Measurements from ENCODE around the gene MRAS. TPM values are rescaled to one million over a fixed set of nuclear protein-coding genes. Genes with fewer than 3 reads are reported as not detected.

Gene MRAS
- polyA plus RNA-seq, 3 donors = 6.2 to 13.2 (median 8.3) TPM

- H3K9me3 Mint-ChIP-seq = peaks cover 0 to 7% (median 2%) of the 10 kb centered on the region in 7 donors
- peaks cover 28 to 30% (median 29%) of the 10 kb centered on the region in 3 donors for H3K27me3 Mint-ChIP-seq (ENCODE audit: low read depth in 3 of 3)
- H3K4me2 ChIP-seq (replicated peaks; ENCODE audit: extremely low read depth, low read length, poor library complexity, severe bottlenecking) = no peak overlapping the region
- peaks cover 6% of the 10 kb centered on the region for H3K4me1 Mint-ChIP-seq
- H3K27ac ChIP-seq (ENCODE audit: low read depth in 1 of 2, low read length in 2 of 2) = no peak overlapping the region
- H3K9ac ChIP-seq (ENCODE audit: insufficient read depth, low read length, poor library complexity, severe bottlenecking) = no peak overlapping the region
- H3K27ac Mint-ChIP-seq = no peak overlapping the region
- no peaks in the 10 kb centered on the region for H4K20me1 ChIP-seq (ENCODE audit: insufficient read depth, low read length)
- peaks cover 12 to 30% of the 10 kb centered on the region in 2 donors for H3K27me3 ChIP-seq (ENCODE audit: control insufficient read depth in 2 of 2, insufficient read depth in 2 of 2, low read length in 2 of 2)
- WGBS (ENCODE audit: insufficient coverage) = 89% methylated on average over 4 of the region's 4 CpGs
- no peak overlapping the region for H3K4me3 ChIP-seq (replicated peaks in 1 of 3; ENCODE audit: low read depth in 2 of 3, low read length in 3 of 3)
- no peak overlapping the region for H2AFZ ChIP-seq (ENCODE audit: insufficient read depth, low read depth, low read length, poor library complexity, severe bottlenecking)
- H3K36me3 Mint-ChIP-seq = no peaks in the 10 kb centered on the region
- intact Hi-C loops (cut with micrococcal nuclease) = no loop called here
- no peaks in the 10 kb centered on the region for H3K79me2 ChIP-seq (ENCODE audit: insufficient read depth, low read length)
- peaks cover 0 to 12% of the 10 kb centered on the region in 2 donors for H3K9me3 ChIP-seq (replicated peaks in 1 of 2; ENCODE audit: control insufficient read depth in 1 of 2, insufficient read depth in 1 of 2, low read length in 2 of 2)
- peaks cover 10% of the 10 kb centered on the region in 2 donors for H3K4me1 ChIP-seq (ENCODE audit: control insufficient read depth in 1 of 2, insufficient read depth in 2 of 2, low read length in 2 of 2)
- H3K36me3 ChIP-seq (replicated peaks in 1 of 2; ENCODE audit: control insufficient read depth in 1 of 2, insufficient read depth in 2 of 2, low read length in 2 of 2) = no peaks in the 10 kb centered on the region
- DNase-seq = no peak
- H3K4me3 Mint-ChIP-seq = no peak overlapping the region
- no peak for TF ChIP-seq CTCF (IDR thresholded peaks at IDR 0.05)
Observed at GRCh38 chr3:138439646-138440045, 91.3 kb downstream of the MRAS start.

- Histone ChIP-seq H3K27me3 (ENCODE audit: control insufficient read depth in 2 of 2, insufficient read depth in 2 of 2, low read length in 2 of 2) (peaks cover 12 to 25% of the 10 kb centered on the region in 2 donors), H4K20me1 (ENCODE audit: insufficient read depth, low read length) (no peaks in the 10 kb centered on the region), H3K4me2 (replicated peaks; ENCODE audit: extremely low read depth, low read length, poor library complexity, severe bottlenecking) (no peak overlapping the region), H3K79me2 (ENCODE audit: insufficient read depth, low read length) (no peaks in the 10 kb centered on the region), H3K4me1 (ENCODE audit: control insufficient read depth in 1 of 2, insufficient read depth in 2 of 2, low read length in 2 of 2) (peaks cover 6% of the 10 kb centered on the region in 2 donors), H3K9me3 (replicated peaks in 1 of 2; ENCODE audit: control insufficient read depth in 1 of 2, insufficient read depth in 1 of 2, low read length in 2 of 2) (peaks cover 0 to 8% of the 10 kb centered on the region in 2 donors), H3K9ac (ENCODE audit: insufficient read depth, low read length, poor library complexity, severe bottlenecking) (no peak overlapping the region), H3K36me3 (replicated peaks in 1 of 2; ENCODE audit: control insufficient read depth in 1 of 2, insufficient read depth in 2 of 2, low read length in 2 of 2) (no peaks in the 10 kb centered on the region), H3K4me3 (replicated peaks in 1 of 3; ENCODE audit: low read depth in 2 of 3, low read length in 3 of 3) (no peak overlapping the region), H2AFZ (ENCODE audit: insufficient read depth, low read depth, low read length, poor library complexity, severe bottlenecking) (no peak overlapping the region), H3K27ac (ENCODE audit: low read depth in 1 of 2, low read length in 2 of 2) (no peak overlapping the region)
- peaks cover 24 to 27% (median 24%) of the 10 kb centered on the region in 3 donors for H3K27me3 Mint-ChIP-seq (ENCODE audit: low read depth in 3 of 3)
- 81% methylated on average over 7 of the region's 7 CpGs for WGBS (ENCODE audit: insufficient coverage)
- no peaks in the 10 kb centered on the region for H3K36me3 Mint-ChIP-seq
- no peak overlapping the region for H3K27ac Mint-ChIP-seq
- DNase-seq = no peak
- H3K9me3 Mint-ChIP-seq = peaks cover 0 to 3% (median 2%) of the 10 kb centered on the region in 7 donors
- intact Hi-C loops (cut with micrococcal nuclease) = no loop called here
- H3K4me3 Mint-ChIP-seq = no peak overlapping the region
- peaks cover 3% of the 10 kb centered on the region for H3K4me1 Mint-ChIP-seq
- no peak for TF ChIP-seq CTCF (IDR thresholded peaks at IDR 0.05)
Observed at GRCh38 chr3:138440121-138440521, 91.7 kb downstream of the MRAS start.

Data from CD14-positive monocyte (primary cell).